Measurements from ENCODE around the gene NIPSNAP2. TPM values are rescaled to one million over a fixed set of nuclear protein-coding genes. Genes with fewer than 3 reads are reported as not detected.

The NIPSNAP2 gene
- total RNA-seq, 1 experiment from 2014 or later = 91.8 TPM

DNA sequence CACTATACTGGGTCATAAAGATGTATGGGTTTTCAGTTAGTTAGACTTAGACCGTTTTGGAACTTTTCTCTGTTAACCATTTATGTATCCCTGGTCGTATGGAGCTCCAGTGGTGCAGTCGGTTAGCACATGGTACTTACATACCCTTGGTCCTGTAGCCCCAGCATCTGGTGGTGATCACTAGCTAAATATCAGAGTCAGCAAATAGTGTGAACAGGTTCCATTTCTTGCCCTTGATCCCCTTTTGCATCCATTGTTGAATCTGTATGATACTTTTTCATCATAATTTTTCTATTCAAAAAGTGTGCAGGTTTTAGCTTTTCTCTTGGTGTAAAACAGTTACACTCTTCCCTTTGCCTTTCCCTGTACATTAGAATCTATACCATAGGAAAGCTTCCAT is 15.9 kb downstream of the NIPSNAP2 start:
- BruUV-seq (replicated peaks) = no TSS peak
- intact Hi-C loops (cut with micrococcal nuclease; ENCODE audit: unreplicated experiment) = no loop called here
- DNase-seq (ENCODE audit: low spot score) = no peak
- no peaks in the 10 kb centered on the region for H3K27me3 ChIP-seq (replicated peaks; ENCODE audit: insufficient read depth, low read depth, low read length, poor library complexity)
- no peak overlapping the region for H3K4me3 ChIP-seq (ENCODE audit: low read depth, low read length, poor library complexity, severe bottlenecking)
- H3K4me1 ChIP-seq (ENCODE audit: insufficient read depth, low read length, poor library complexity, severe bottlenecking) = peaks cover 6% of the 10 kb centered on the region
- no peaks in the 10 kb centered on the region for H3K9me3 ChIP-seq (ENCODE audit: low read depth, low read length, poor library complexity, severe bottlenecking)
- H3K27ac ChIP-seq (ENCODE audit: low read depth, low read length, poor library complexity, severe bottlenecking) = no peak overlapping the region
- no peak for TF ChIP-seq EZH2 (IDR thresholded peaks at IDR 0.05; ENCODE audit: borderline replicate concordance, low read depth, low read length, poor library complexity, severe bottlenecking)
- TF ChIP-seq, protein P1, sequence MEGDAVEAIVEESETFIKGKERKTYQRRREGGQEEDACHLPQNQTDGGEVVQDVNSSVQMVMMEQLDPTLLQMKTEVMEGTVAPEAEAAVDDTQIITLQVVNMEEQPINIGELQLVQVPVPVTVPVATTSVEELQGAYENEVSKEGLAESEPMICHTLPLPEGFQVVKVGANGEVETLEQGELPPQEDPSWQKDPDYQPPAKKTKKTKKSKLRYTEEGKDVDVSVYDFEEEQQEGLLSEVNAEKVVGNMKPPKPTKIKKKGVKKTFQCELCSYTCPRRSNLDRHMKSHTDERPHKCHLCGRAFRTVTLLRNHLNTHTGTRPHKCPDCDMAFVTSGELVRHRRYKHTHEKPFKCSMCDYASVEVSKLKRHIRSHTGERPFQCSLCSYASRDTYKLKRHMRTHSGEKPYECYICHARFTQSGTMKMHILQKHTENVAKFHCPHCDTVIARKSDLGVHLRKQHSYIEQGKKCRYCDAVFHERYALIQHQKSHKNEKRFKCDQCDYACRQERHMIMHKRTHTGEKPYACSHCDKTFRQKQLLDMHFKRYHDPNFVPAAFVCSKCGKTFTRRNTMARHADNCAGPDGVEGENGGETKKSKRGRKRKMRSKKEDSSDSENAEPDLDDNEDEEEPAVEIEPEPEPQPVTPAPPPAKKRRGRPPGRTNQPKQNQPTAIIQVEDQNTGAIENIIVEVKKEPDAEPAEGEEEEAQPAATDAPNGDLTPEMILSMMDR (conservative IDR thresholded peaks at IDR 0.05; ENCODE audit: low read depth, low read length) = no peak
- ChIA-PET POLR2A (ENCODE audit: low non-redundant PET) (no interaction called here), CTCF (no interaction called here)
- peaks cover 68% of the 10 kb centered on the region for H3K36me3 ChIP-seq (ENCODE audit: insufficient read depth, low read length, poor library complexity, severe bottlenecking)

DNA sequence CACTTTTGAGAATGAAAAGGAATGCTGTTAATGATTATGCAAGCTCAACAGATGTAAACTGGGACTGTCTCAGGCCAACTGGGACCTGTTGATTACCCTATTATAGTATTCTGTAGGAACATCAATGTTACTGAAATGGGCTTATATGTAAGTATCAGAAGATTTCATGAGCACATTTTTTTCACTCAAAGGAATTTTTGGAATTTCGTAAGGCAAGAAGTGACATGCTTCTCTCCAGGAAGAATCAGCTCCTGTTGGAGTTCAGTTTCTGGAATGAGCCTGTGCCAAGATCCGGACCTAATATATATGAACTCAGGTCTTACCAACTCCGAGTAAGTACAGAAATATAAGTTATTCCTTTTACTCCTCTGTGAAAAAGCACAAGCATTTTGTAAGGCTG is 19.2 kb downstream of the NIPSNAP2 start:
- intact Hi-C loops (cut with micrococcal nuclease; ENCODE audit: unreplicated experiment) = no loop called here
- TF ChIP-seq, protein P1 (conservative IDR thresholded peaks at IDR 0.05; ENCODE audit: low read depth, low read length) = no peak
- no peak for TF ChIP-seq EZH2 (IDR thresholded peaks at IDR 0.05; ENCODE audit: borderline replicate concordance, low read depth, low read length, poor library complexity, severe bottlenecking)
- Histone ChIP-seq H3K27ac (ENCODE audit: low read depth, low read length, poor library complexity, severe bottlenecking) (no peak overlapping the region), H3K4me1 (ENCODE audit: insufficient read depth, low read length, poor library complexity, severe bottlenecking) (no peaks in the 10 kb centered on the region), H3K4me3 (ENCODE audit: low read depth, low read length, poor library complexity, severe bottlenecking) (no peak overlapping the region), H3K27me3 (replicated peaks; ENCODE audit: insufficient read depth, low read depth, low read length, poor library complexity) (no peaks in the 10 kb centered on the region), H3K36me3 (ENCODE audit: insufficient read depth, low read length, poor library complexity, severe bottlenecking) (peaks cover 66% of the 10 kb centered on the region), H3K9me3 (ENCODE audit: low read depth, low read length, poor library complexity, severe bottlenecking) (no peaks in the 10 kb centered on the region)
- no peak for DNase-seq (ENCODE audit: low spot score)
- BruUV-seq (replicated peaks) = no TSS peak
- ChIA-PET CTCF (no interaction called here), POLR2A (ENCODE audit: low non-redundant PET) (no interaction called here)

DNA sequence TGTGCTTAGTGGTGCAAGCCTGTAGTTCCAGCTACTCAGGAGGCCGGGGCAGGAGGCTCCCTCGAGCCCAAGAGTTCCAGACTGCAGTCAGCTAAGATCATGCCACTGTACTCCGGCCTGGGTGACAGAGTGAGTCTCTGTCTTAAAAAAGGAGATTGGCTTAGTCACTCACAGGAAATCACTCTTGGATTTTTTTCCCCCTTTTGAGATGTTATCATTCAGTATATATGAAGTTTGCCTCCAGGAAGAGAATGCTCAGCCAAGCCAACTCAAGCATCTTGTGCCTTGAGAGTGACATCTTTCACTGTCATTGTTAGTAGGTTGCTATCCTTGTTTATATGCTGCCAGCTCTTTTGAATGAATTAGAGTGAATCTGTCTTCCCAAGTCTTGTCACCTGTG is 28.0 kb downstream of the NIPSNAP2 start:
- H3K4me1 ChIP-seq (ENCODE audit: insufficient read depth, low read length, poor library complexity, severe bottlenecking) = no peaks in the 10 kb centered on the region
- H3K9me3 ChIP-seq (ENCODE audit: low read depth, low read length, poor library complexity, severe bottlenecking) = no peaks in the 10 kb centered on the region
- DNase-seq (ENCODE audit: low spot score) = no peak
- no peak overlapping the region for H3K27ac ChIP-seq (ENCODE audit: low read depth, low read length, poor library complexity, severe bottlenecking)
- peaks cover 21% of the 10 kb centered on the region for H3K36me3 ChIP-seq (ENCODE audit: insufficient read depth, low read length, poor library complexity, severe bottlenecking)
- ChIA-PET CTCF (no interaction called here), POLR2A (ENCODE audit: low non-redundant PET) (no interaction called here)
- intact Hi-C loops (cut with micrococcal nuclease; ENCODE audit: unreplicated experiment) = no loop called here
- TF ChIP-seq, protein P1 (conservative IDR thresholded peaks at IDR 0.05; ENCODE audit: low read depth, low read length) = no peak
- TF ChIP-seq EZH2 (IDR thresholded peaks at IDR 0.05; ENCODE audit: borderline replicate concordance, low read depth, low read length, poor library complexity, severe bottlenecking) = no peak
- no peaks in the 10 kb centered on the region for H3K27me3 ChIP-seq (replicated peaks; ENCODE audit: insufficient read depth, low read depth, low read length, poor library complexity)
- no peak overlapping the region for H3K4me3 ChIP-seq (ENCODE audit: low read depth, low read length, poor library complexity, severe bottlenecking)
- BruUV-seq (replicated peaks) = no TSS peak

All from A673 (cell line).